Spleen (tissue), 7 donors: Measurements from ENCODE around the gene OCRL.

Experiments
- CTCF ChIP-seq, 11 experiments: fragments of 200-600 bp in 7 of 11; fragments of 450-650 bp in 4 of 11; sonication (generic) in 4 of 11; IDR thresholded peaks in 8 of 11; conservative IDR thresholded peaks in 3 of 11; 1 replicate in 7 of 11; 2 replicates in 4 of 11; pipeline versions ENCODE4 v1.4.0 to v1.8.0; 2016 to 2021; ENCODE audit warnings: antibody characterized with exemption in 11 of 11, inconsistent platforms in 4 of 11, mild to moderate bottlenecking in 1 of 11
- POLR2A ChIP-seq, 3 donors: fragments of 450-650 bp; IDR thresholded peaks; one replicate each; pipeline ENCODE4 v1.5.1; 2017; ENCODE audit warnings: antibody characterized with exemption in 3 of 3, mild to moderate bottlenecking in 1 of 3
- donor health status: DM: no; HTN: no; CAD: no; lungs with moderate emphysema.
- donor health status: DM: no; HTN: no; CAD: no.
- donor health status: DM: no; HTN: no; CAD: no.

DNA sequence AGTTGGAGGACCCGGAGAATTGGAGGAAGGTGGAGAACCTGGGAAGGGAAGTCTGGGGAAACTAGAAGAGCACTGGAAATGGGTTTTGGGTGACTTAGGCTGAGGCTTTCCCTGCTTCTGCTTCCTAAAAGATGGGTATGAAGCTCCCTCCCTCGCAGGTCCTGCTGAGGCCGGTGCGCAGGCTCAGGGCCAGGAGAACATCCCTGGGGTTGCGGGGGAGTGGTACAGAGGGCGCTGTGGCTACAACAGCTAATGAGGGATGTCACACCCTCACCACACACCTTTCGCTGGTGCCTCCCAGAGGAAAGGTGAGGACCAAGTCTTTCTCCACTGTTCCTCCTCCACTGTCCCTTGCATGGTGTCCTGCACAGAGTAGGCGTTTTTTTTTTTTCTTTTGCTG is 98.9 kb downstream of the OCRL start:
- TF ChIP-seq POLR2A (IDR thresholded peaks at IDR 0.05): no peak
- TF ChIP-seq CTCF (IDR thresholded peaks at IDR 0.05 in 8 of 11, conservative IDR thresholded peaks at IDR 0.05 in 3 of 11): no peak
